ENCODE data around the gene STK17B.

Gene STK17B

GRCh38 chr2:196113061-196113974 lies 58.1 kb downstream of the STK17B start:
- Histone ChIP-seq H3K9me3 (ENCODE audit: control insufficient read depth, insufficient read depth, low read length) (no peaks in the 10 kb centered on the region), H3K4me3 (ENCODE audit: low read length) (no peak overlapping the region), H3K27me3 (ENCODE audit: control insufficient read depth, insufficient read depth, low read length) (no peaks in the 10 kb centered on the region), H3K27ac (ENCODE audit: low read length) (no peak overlapping the region), H3K36me3 (ENCODE audit: control insufficient read depth, insufficient read depth, low read length) (no peaks in the 10 kb centered on the region), H3K4me1 (ENCODE audit: control insufficient read depth, insufficient read depth, low read length) (peaks cover 1% of the 10 kb centered on the region; the same call in 1 of the 2 replicates)
- no CpG with 5 or more reads among the region's 7 CpGs for WGBS (ENCODE audit: insufficient coverage, insufficient read length)
- no peak for DNase-seq (ENCODE audit: low read depth, low spot score)

- H3K9me3 ChIP-seq (ENCODE audit: control insufficient read depth, insufficient read depth, low read length) = no peaks in the 10 kb centered on the region
- H3K36me3 ChIP-seq (ENCODE audit: control insufficient read depth, insufficient read depth, low read length) = no peaks in the 10 kb centered on the region
- no peaks in the 10 kb centered on the region for H3K27me3 ChIP-seq (ENCODE audit: control insufficient read depth, insufficient read depth, low read length)
- no peak for DNase-seq (ENCODE audit: low read depth, low spot score)
- H3K27ac ChIP-seq (ENCODE audit: low read length) = no peak overlapping the region
- H3K4me3 ChIP-seq (ENCODE audit: low read length) = no peak overlapping the region
- no CpG with 5 or more reads among the region's 5 CpGs for WGBS (ENCODE audit: insufficient coverage, insufficient read length)
- peaks cover 1% of the 10 kb centered on the region; the same call in 1 of the 2 replicates for H3K4me1 ChIP-seq (ENCODE audit: control insufficient read depth, insufficient read depth, low read length)
These were observed 58.9 kb downstream of the STK17B start for GRCh38 chr2:196112418-196113034.

- H3K4me1 ChIP-seq (ENCODE audit: control insufficient read depth, insufficient read depth, low read length) = peaks cover 1% of the 10 kb centered on the region; the same call in 1 of the 2 replicates
- no peak overlapping the region for H3K27ac ChIP-seq (ENCODE audit: low read length)
- WGBS (ENCODE audit: insufficient coverage, insufficient read length) = no CpG with 5 or more reads among the region's 1 CpG
- no peak overlapping the region for H3K4me3 ChIP-seq (ENCODE audit: low read length)
- H3K9me3 ChIP-seq (ENCODE audit: control insufficient read depth, insufficient read depth, low read length) = no peaks in the 10 kb centered on the region
- H3K36me3 ChIP-seq (ENCODE audit: control insufficient read depth, insufficient read depth, low read length) = no peaks in the 10 kb centered on the region
- no peaks in the 10 kb centered on the region for H3K27me3 ChIP-seq (ENCODE audit: control insufficient read depth, insufficient read depth, low read length)
- DNase-seq (ENCODE audit: low read depth, low spot score) = no peak
These were observed 62.8 kb downstream of the STK17B start for GRCh38 chr2:196108604-196109003.

GRCh38 chr2:196105951-196106350 lies 65.4 kb downstream of the STK17B start:
- WGBS (ENCODE audit: insufficient coverage, insufficient read length) = no CpG with 5 or more reads among the region's 5 CpGs

GRCh38 chr2:196104066-196104465 lies 67.3 kb downstream of the STK17B start:
- H3K27ac ChIP-seq (ENCODE audit: low read length) = no peak overlapping the region
- no peak overlapping the region for H3K4me3 ChIP-seq (ENCODE audit: low read length)
- no peaks in the 10 kb centered on the region for H3K9me3 ChIP-seq (ENCODE audit: control insufficient read depth, insufficient read depth, low read length)
- no CpG with 5 or more reads among the region's 4 CpGs for WGBS (ENCODE audit: insufficient coverage, insufficient read length)
- no peak for DNase-seq (ENCODE audit: low read depth, low spot score)
- no peaks in the 10 kb centered on the region for H3K27me3 ChIP-seq (ENCODE audit: control insufficient read depth, insufficient read depth, low read length)
- peaks cover 1% of the 10 kb centered on the region; the same call in 1 of the 2 replicates for H3K4me1 ChIP-seq (ENCODE audit: control insufficient read depth, insufficient read depth, low read length)
- H3K36me3 ChIP-seq (ENCODE audit: control insufficient read depth, insufficient read depth, low read length) = no peaks in the 10 kb centered on the region

More at GRCh38 chr2:196105951-196106350, 65.4 kb downstream of the STK17B start:
- no peaks in the 10 kb centered on the region for H3K27me3 ChIP-seq (ENCODE audit: control insufficient read depth, insufficient read depth, low read length)
- DNase-seq (ENCODE audit: low read depth, low spot score) = no peak
- no peak overlapping the region for H3K4me3 ChIP-seq (ENCODE audit: low read length)
- peaks cover 1% of the 10 kb centered on the region; the same call in 1 of the 2 replicates for H3K4me1 ChIP-seq (ENCODE audit: control insufficient read depth, insufficient read depth, low read length)
- H3K27ac ChIP-seq (ENCODE audit: low read length) = no peak overlapping the region
- H3K9me3 ChIP-seq (ENCODE audit: control insufficient read depth, insufficient read depth, low read length) = no peaks in the 10 kb centered on the region
- no peaks in the 10 kb centered on the region for H3K36me3 ChIP-seq (ENCODE audit: control insufficient read depth, insufficient read depth, low read length)

- H3K27ac ChIP-seq (ENCODE audit: low read length) = no peak overlapping the region
- no peaks in the 10 kb centered on the region for H3K36me3 ChIP-seq (ENCODE audit: control insufficient read depth, insufficient read depth, low read length)
- H3K9me3 ChIP-seq (ENCODE audit: control insufficient read depth, insufficient read depth, low read length) = no peaks in the 10 kb centered on the region
- peaks cover 1% of the 10 kb centered on the region; the same call in 1 of the 2 replicates for H3K4me1 ChIP-seq (ENCODE audit: control insufficient read depth, insufficient read depth, low read length)
- no peak for DNase-seq (ENCODE audit: low read depth, low spot score)
- no CpG with 5 or more reads among the region's 2 CpGs for WGBS (ENCODE audit: insufficient coverage, insufficient read length)
- no peaks in the 10 kb centered on the region for H3K27me3 ChIP-seq (ENCODE audit: control insufficient read depth, insufficient read depth, low read length)
- no peak overlapping the region for H3K4me3 ChIP-seq (ENCODE audit: low read length)
These were observed 67.8 kb downstream of the STK17B start for GRCh38 chr2:196103626-196104025.

- Histone ChIP-seq H3K9me3 (ENCODE audit: control insufficient read depth, insufficient read depth, low read length) (no peaks in the 10 kb centered on the region), H3K4me3 (ENCODE audit: low read length) (no peak overlapping the region), H3K27ac (ENCODE audit: low read length) (no peak overlapping the region), H3K36me3 (ENCODE audit: control insufficient read depth, insufficient read depth, low read length) (no peaks in the 10 kb centered on the region), H3K4me1 (ENCODE audit: control insufficient read depth, insufficient read depth, low read length) (peaks cover 4% of the 10 kb centered on the region), H3K27me3 (ENCODE audit: control insufficient read depth, insufficient read depth, low read length) (no peaks in the 10 kb centered on the region)
- DNase-seq (ENCODE audit: low read depth, low spot score) = no peak
- no CpG with 5 or more reads among the region's 6 CpGs for WGBS (ENCODE audit: insufficient coverage, insufficient read length)
These were observed 69.9 kb downstream of the STK17B start for GRCh38 chr2:196101325-196101991.

GRCh38 chr2:196099916-196100315 lies 71.5 kb downstream of the STK17B start:
- H3K27me3 ChIP-seq (ENCODE audit: control insufficient read depth, insufficient read depth, low read length) = no peaks in the 10 kb centered on the region
- H3K9me3 ChIP-seq (ENCODE audit: control insufficient read depth, insufficient read depth, low read length) = no peaks in the 10 kb centered on the region
- no peak for DNase-seq (ENCODE audit: low read depth, low spot score)

GRCh38 chr2:196097864-196098660 lies 73.3 kb downstream of the STK17B start:
- no peak for DNase-seq (ENCODE audit: low read depth, low spot score)
- H3K4me3 ChIP-seq (ENCODE audit: low read length) = no peak overlapping the region
- WGBS (ENCODE audit: insufficient coverage, insufficient read length) = no CpG with 5 or more reads among the region's 6 CpGs
- H3K36me3 ChIP-seq (ENCODE audit: control insufficient read depth, insufficient read depth, low read length) = no peaks in the 10 kb centered on the region
- no peak overlapping the region for H3K27ac ChIP-seq (ENCODE audit: low read length)
- no peaks in the 10 kb centered on the region for H3K9me3 ChIP-seq (ENCODE audit: control insufficient read depth, insufficient read depth, low read length)
- peaks cover 4% of the 10 kb centered on the region for H3K4me1 ChIP-seq (ENCODE audit: control insufficient read depth, insufficient read depth, low read length)
- no peaks in the 10 kb centered on the region for H3K27me3 ChIP-seq (ENCODE audit: control insufficient read depth, insufficient read depth, low read length)

More at GRCh38 chr2:196099916-196100315, 71.5 kb downstream of the STK17B start:
- Histone ChIP-seq H3K36me3 (ENCODE audit: control insufficient read depth, insufficient read depth, low read length) (no peaks in the 10 kb centered on the region), H3K4me3 (ENCODE audit: low read length) (no peak overlapping the region), H3K27ac (ENCODE audit: low read length) (no peak overlapping the region), H3K4me1 (ENCODE audit: control insufficient read depth, insufficient read depth, low read length) (peaks cover 4% of the 10 kb centered on the region)
- WGBS (ENCODE audit: insufficient coverage, insufficient read length) = no CpG with 5 or more reads among the region's 3 CpGs

Measured in iPS DF 6.9 (cell line).